ES-I3 (cell line): ENCODE measurements around the gene MYOZ1.
"Not testable (repeated sequence)": the region's sequence is repeated elsewhere in the genome, so short reads cannot be mapped to it uniquely, and the experiment has no call there.

Source experiments
- H3K36me3 ChIP-seq: 2 replicates; pipeline ENCODE4 v1.6.1; 2013; ENCODE audit warnings: mild to moderate bottlenecking, low read length, control low read depth, moderate library complexity; ENCODE audit not compliant: insufficient read depth
- H3K4me1 ChIP-seq: 2 replicates; pipeline ENCODE4 v1.6.1; 2013; ENCODE audit warnings: mild to moderate bottlenecking, control low read depth, low read length; ENCODE audit not compliant: insufficient read depth
- H3K9ac ChIP-seq: 2 replicates; pipeline ENCODE4 v1.6.1; 2013; ENCODE audit warnings: low read depth, mild to moderate bottlenecking, low read length, moderate library complexity
- H3K9me3 ChIP-seq: 2 replicates; pipeline ENCODE4 v1.6.1; 2013; ENCODE audit warnings: mild to moderate bottlenecking, low read length, moderate library complexity; ENCODE audit not compliant: control insufficient read depth, insufficient read depth

MYOZ1 gene

DNA sequence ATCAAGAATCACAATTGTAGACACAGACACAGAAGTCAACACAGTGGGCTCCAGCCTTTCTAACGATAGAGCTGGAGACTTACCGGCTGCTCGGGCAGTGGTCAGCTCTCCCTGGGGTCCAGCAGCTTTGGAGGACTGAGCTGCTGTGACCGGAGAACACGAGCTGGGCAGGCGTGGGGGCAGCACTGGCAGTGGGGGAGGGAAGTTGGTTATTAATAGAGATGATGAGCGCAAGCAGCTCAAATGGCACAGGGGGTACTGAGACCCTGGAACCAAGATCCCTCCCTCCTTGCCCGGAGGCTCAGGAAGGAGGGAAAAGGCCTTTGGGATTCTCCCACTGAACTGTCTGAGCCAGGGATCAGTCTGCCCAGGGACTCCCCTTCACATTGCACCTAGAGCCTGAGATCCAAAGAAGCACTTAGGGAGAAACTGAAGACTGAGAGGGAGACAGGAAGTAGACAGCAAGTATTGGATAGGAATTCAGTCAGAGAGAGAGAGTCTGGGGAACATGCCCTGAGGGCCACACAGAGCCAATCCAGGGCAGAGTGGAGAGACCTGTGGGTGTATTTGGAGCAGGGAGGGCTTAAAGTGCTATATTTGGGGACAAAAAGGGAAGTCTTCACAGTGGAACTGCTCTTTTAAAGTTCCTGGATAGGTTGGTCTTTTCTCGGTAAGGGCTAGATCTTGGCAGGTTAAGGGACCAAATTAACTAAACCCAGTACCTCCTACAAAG, at the start of gene MYOZ1:
MYOZ1 (minus strand) TSS at position 147 of the 733 bp plus-strand sequence. CDS start 1,457 bp downstream, outside the sequence.
- Histone ChIP-seq H3K4me1 (peaks cover 9% of the 10 kb centered on the region), H3K9ac (no peak within 1 kb of the TSS), H3K9me3 (no peaks in the 10 kb centered on the region), H3K36me3 (no peaks in the 10 kb centered on the region)

DNA sequence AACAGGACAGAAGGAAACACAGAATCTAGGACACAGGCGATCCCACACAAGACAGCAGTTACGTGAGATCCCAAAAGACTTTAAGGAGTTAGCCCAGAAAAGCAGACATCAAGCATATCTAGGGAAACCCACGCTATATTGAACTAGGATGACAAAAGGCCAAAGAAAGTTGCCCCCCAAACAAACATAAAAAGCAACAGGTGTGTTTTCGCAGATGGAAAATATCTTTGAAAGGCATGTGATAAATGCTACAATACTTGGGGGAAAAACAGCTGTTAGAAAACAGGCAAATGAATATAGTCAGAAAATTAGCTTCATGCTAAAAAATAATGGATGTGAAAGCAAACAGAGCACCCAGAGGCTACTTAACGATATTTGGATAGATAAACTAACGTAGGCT, 49.5 kb upstream of the MYOZ1 start:
- not testable (repeated sequence) for H3K9ac ChIP-seq, H3K36me3 ChIP-seq, H3K9me3 ChIP-seq, H3K4me1 ChIP-seq

- not testable (repeated sequence) for H3K9ac ChIP-seq, H3K4me1 ChIP-seq
These were observed 48.3 kb upstream of the MYOZ1 start for GRCh38 chr10:73689596-73689995.

DNA sequence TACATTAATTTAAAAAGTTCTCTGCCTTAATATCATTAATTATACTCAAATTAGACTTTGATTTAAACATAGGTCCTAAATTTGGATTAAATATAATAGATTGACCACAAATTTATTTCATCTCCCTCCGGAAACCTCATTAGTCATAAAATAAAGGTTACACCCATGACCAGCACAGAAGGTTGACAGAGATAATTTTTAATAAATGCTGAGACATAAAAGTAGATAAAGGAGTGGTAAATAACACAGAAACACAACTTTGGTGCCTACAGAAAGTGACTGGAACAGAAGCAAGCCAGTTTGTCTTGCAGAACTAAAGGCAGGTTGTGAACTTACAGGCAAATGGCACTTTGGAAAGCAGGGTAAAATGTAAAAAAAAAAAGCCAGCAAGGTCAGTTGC, 46.4 kb upstream of the MYOZ1 start:
- not testable (repeated sequence) for H3K4me1 ChIP-seq, H3K9ac ChIP-seq, H3K9me3 ChIP-seq, H3K36me3 ChIP-seq

More at GRCh38 chr10:73689596-73689995, 48.3 kb upstream of the MYOZ1 start:
- H3K36me3 ChIP-seq, H3K9me3 ChIP-seq: not testable (repeated sequence)

DNA sequence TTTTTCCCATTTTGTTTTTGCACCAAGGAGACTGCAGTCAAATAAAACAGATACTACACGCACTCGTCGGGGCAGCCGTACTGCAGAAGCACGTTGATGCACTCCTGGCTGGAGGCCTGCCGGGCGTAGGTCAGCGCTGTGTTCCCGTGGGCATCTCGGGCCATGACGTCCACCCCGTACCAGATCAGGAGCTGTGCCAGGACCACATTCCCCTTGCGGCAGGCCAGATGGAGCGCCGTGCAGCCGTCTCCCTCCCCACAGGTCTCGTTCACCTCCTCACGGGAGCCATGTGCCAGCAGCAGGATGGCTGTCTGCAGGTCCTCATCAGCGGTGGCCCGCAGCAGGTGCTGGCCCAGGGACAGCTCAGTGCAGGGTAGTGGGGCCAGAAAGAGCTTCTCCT, 33.3 kb upstream of the MYOZ1 start:
- not testable (repeated sequence) for H3K4me1 ChIP-seq, H3K9me3 ChIP-seq, H3K36me3 ChIP-seq, H3K9ac ChIP-seq

- H3K9me3 ChIP-seq, H3K4me1 ChIP-seq, H3K9ac ChIP-seq, H3K36me3 ChIP-seq: not testable (repeated sequence)
These were observed 27.1 kb upstream of the MYOZ1 start for GRCh38 chr10:73668378-73668777.

- H3K36me3 ChIP-seq, H3K9ac ChIP-seq: not testable (repeated sequence)
These were observed 25.0 kb upstream of the MYOZ1 start for GRCh38 chr10:73666153-73666809.

DNA sequence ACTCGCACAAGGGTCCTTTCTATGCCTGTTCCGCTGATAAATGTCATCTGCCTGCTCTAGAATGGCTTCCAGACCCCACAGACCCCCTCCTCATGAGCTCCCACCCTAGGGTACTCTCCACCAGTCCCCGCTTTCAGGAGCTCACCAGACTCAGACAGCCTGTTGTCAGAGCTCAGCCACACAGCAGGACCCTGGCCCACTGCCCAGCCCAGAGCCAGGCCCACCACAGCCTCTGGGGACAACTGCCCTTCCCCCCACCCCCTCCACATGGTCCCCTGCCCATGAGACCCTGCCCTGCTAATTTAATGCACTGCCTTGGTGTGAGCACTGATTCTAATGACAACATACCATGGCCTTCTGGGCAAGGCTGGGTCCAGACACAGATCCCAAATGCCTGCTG, 24.3 kb upstream of the MYOZ1 start:
- not testable (repeated sequence) for H3K4me1 ChIP-seq, H3K9ac ChIP-seq, H3K36me3 ChIP-seq, H3K9me3 ChIP-seq

More at GRCh38 chr10:73666153-73666809, 25.0 kb upstream of the MYOZ1 start:
- H3K9me3 ChIP-seq, H3K4me1 ChIP-seq: not testable (repeated sequence)

DNA sequence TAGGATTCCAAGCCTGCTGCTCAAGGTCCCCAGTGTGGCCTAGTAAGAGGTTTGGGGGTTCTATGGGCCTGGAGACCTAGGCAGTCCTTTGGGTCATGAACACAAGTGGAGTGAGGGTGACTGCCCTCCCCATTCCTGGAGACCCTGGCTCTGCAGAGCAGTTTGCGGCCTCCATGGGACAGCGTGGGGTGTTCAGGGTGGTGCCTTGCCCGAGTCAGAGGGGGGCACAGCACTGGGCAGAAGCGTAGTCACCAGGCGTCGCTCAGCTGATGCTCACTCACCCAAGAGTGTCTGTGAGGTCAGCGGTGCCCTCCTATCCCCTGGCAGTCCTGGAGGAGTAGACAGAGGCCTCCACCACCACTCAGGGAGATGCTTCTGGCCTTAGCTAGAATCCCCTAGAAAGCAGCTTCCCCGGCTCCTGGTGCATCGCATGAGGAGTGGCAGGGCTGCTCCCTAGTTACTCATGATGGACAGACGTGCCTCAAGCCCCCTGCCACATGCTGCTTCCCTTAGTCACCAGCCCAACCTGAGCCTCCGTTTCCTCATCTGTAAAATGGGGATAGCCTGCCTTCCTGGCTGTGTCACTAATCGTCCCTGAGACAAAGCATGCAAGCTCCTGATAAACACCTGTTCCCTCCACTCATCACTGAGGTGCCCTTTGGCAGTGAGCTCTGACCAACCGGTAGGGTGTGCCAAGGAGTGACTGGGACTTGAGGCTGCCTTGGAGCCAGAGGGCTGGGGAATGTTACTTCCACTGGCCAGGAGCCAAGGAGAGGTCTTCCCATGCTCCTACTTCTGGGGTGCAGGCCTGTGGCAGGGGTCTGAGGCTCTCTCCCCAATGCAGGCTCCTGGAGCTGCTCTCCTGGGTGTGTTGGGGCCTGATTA, 23.1 kb upstream of the MYOZ1 start:
- not testable (repeated sequence) for H3K4me1 ChIP-seq, H3K36me3 ChIP-seq, H3K9me3 ChIP-seq, H3K9ac ChIP-seq

DNA sequence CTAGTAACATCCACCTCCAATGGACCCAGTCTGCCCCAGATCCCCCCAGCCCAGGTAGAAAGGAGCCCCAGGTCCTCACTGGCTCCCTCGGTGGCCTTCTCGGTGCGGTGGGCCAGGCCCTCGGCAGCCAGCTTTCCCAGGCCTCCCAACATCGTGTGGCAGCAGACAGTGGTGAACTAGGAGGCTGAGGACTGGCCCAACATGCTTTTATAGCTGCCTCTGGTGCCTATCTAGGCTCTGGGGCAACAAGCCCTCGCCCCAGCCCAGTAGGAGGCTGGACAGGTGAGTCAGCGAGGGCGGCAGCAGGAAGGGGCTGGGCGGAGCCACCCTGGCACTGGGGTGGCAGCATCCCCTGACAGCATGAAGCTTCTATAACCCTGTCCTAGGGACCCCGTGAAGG, 22.3 kb upstream of the MYOZ1 start:
- H3K9me3 ChIP-seq, H3K4me1 ChIP-seq, H3K36me3 ChIP-seq, H3K9ac ChIP-seq: not testable (repeated sequence)

GRCh38 chr10:73662705-73663104, 21.4 kb upstream of the MYOZ1 start:
- H3K9ac ChIP-seq, H3K4me1 ChIP-seq, H3K9me3 ChIP-seq, H3K36me3 ChIP-seq: not testable (repeated sequence)

GRCh38 chr10:73655990-73656298, 14.7 kb upstream of the MYOZ1 start, which contains the start of gene SYNPO2L:
SYNPO2L (minus strand) TSS chr10:73656029; CDS start chr10:73655922, 107 bp downstream.
- Histone ChIP-seq H3K9ac (no peak within 1 kb of the TSS), H3K4me1 (peaks cover under 1% of the 10 kb centered on the region; the same call in 1 of the 2 replicates)

GRCh38 chr10:73655257-73655989, 14.1 kb upstream of the MYOZ1 start:
- Histone ChIP-seq H3K9ac (no peak overlapping the region), H3K9me3 (no peaks in the 10 kb centered on the region), H3K36me3 (no peaks in the 10 kb centered on the region), H3K4me1 (no peaks in the 10 kb centered on the region)

More at GRCh38 chr10:73655990-73656298, 14.7 kb upstream of the MYOZ1 start, which contains the start of gene SYNPO2L:
- H3K36me3 ChIP-seq, result no peaks in the 10 kb centered on the region
- no peaks in the 10 kb centered on the region for H3K9me3 ChIP-seq

DNA sequence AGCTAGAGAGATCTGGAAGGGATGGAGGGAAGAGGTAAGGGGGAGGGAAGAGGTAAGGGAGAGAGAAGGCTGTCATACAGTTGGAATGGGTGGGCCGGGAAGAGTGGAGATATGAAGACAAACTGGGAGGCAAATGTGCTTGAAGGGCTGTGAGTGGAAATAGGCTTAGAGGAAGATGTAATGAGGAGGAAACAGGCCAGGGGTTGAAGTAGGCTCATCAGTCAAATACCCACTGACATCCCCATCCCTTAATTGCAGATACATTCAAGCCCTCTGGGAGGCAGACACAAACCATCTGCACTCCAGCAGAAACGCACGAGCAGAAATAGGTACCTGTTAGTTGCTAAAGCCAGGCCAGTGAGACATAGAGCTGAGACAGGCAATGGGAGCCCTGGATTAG, 12.4 kb upstream of the MYOZ1 start:
- H3K9ac ChIP-seq, result no peak overlapping the region
- H3K36me3 ChIP-seq, result no peaks in the 10 kb centered on the region
- no peaks in the 10 kb centered on the region for H3K9me3 ChIP-seq
- no peaks in the 10 kb centered on the region; the same call in 1 of the 2 replicates for H3K4me1 ChIP-seq
